Lung (tissue), 12 donors: ENCODE results near the gene GJB2. TPM values are rescaled to one million over a fixed set of nuclear protein-coding genes. Genes with fewer than 3 reads are reported as not detected.

Experiments used
- ATAC-seq: fragments of 200-7000 bp; cut with Tn5 transposase; one replicate; pipeline ENCODE4 v1.9.1; 2020; ENCODE audit warnings: moderate number of reproducible peaks; ENCODE audit not compliant: insufficient read depth, low FRiP score
- DNase-seq, 3 donors: peaks; one replicate each; pipeline ENCODE4 v3.0.0-alpha.2; 2013 to 2017
- H3K27ac ChIP-seq, 2 donors: one replicate each; pipeline ENCODE4 v1.5.1; 2013; ENCODE audit warnings: mild to moderate bottlenecking in 2 of 2, moderate library complexity in 2 of 2, control low read depth in 1 of 2, inconsistent platforms in 1 of 2, low read depth in 1 of 2, low read length in 1 of 2
- H3K27me3 ChIP-seq, 3 donors: one replicate each; pipeline ENCODE4 v1.5.1; 2013; ENCODE audit warnings: low read length in 2 of 3; ENCODE audit not compliant: control insufficient read depth in 3 of 3, insufficient read depth in 3 of 3
- H3K36me3 ChIP-seq, 4 donors: one replicate each; pipeline ENCODE4 v1.5.1; 2013; ENCODE audit warnings: low read length in 4 of 4, mild to moderate bottlenecking in 1 of 4, moderate library complexity in 1 of 4; ENCODE audit not compliant: control insufficient read depth in 4 of 4, insufficient read depth in 4 of 4
- H3K4me1 ChIP-seq, 5 donors: one replicate each; pipeline ENCODE4 v1.5.1; 2013; ENCODE audit warnings: low read length in 5 of 5, mild to moderate bottlenecking in 2 of 5, moderate library complexity in 1 of 5; ENCODE audit not compliant: control insufficient read depth in 5 of 5, insufficient read depth in 5 of 5
- H3K4me3 ChIP-seq: one replicate; pipeline ENCODE4 v1.5.1; 2013; ENCODE audit warnings: mild to moderate bottlenecking, control low read depth, moderate library complexity
- H3K9ac ChIP-seq, 2 donors: one replicate each; pipeline ENCODE4 v1.5.1; 2013; ENCODE audit warnings: low read length in 2 of 2, control low read depth in 1 of 2; ENCODE audit not compliant: insufficient read depth in 1 of 2
- H3K9me3 ChIP-seq, 4 donors: one replicate each; pipeline ENCODE4 v1.5.1; 2013; ENCODE audit warnings: low read length in 3 of 4, mild to moderate bottlenecking in 1 of 4, moderate library complexity in 1 of 4; ENCODE audit not compliant: control insufficient read depth in 4 of 4, insufficient read depth in 3 of 4
- WGBS, 2 donors: extraction: QIAGEN DNeasy Blood & Tissue Kit; methylation state at CpG; one replicate each; pipeline ENCODE4 v1.1.7; 2013; 5-methylcytosine and 5-hydroxymethylcytosine counted together
- polyA plus RNA-seq, 2 donors: library from polyadenylated mRNA; stranded (reverse); fragments of 200-250 nt; gene quantifications; one replicate each; pipeline ENCODE4 v1.2.1, GENCODE V29; 2013
- total RNA-seq, 2 donors: library from RNA; depleted of rRNA in 1 of 2; stranded (reverse); fragments of >200 nt in 1 of 2; gene quantifications; one replicate each; pipeline ENCODE4 v1.2.1, GENCODE V29; 2014 to 2021
- TF ChIP-seq, protein P1 (sequence below): IDR thresholded peaks from 2 replicates; pipeline ENCODE4 v1.5.1; 2012; ENCODE audit warnings: mild to moderate bottlenecking; ENCODE audit errors: control extremely low read depth, extremely low read depth
- donor health status: control.
- donor health status: control.
- donor health status: Bipolar disorder and iron deficiency.
- donor health status: healthy.
- donor health status: DM: yes; HTN: yes; CAD: no.

The GJB2 gene
- total and polyA plus RNA-seq, 4 donors: 0.71 to 7.2 (median 1.5) TPM

DNA sequence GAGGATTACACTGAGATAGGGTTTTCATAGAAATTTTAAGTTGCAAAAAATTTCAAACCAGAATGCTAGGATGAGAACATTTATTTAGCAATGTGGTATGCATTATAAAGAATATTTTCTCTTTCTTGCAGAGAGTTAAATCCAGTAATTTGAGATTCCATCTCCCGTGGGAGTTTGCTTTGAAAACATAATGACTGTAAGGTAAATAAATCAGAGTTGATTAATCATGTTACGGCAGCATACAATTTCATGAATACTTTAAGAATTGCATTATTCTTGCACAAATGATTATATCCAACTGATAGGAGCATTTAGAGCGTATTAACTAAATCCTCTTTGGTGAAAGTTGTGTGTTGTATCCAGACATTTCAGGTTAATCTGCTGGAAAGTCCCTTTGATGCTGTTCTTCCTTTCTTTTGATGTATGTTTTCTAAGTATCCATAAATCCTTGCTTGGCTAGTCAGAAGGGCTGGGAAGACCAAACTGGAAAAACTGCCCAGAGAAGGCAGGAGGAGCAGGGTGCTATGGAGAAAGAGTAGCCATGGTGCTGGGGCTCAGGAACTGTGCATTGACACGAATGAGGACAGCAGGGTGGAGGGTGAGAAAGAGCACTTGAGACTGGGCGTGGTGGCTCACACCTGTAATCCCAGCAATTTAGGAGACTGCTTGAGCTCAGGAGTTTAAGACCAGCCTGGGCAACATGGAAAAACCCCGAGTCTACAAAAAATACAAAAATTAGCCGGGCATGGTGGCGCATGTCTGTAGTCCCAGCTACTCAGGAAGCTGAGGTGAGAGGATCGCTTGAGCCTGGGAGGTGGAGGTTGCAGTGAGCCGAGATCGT, 27.1 kb downstream of the GJB2 start:
- DNase-seq: no peak
- peaks cover 0 to 31% (median 14%) of the 10 kb centered on the region in 3 donors for H3K27me3 ChIP-seq
- no peaks in the 10 kb centered on the region for H3K9me3 ChIP-seq
- TF ChIP-seq, protein P1, sequence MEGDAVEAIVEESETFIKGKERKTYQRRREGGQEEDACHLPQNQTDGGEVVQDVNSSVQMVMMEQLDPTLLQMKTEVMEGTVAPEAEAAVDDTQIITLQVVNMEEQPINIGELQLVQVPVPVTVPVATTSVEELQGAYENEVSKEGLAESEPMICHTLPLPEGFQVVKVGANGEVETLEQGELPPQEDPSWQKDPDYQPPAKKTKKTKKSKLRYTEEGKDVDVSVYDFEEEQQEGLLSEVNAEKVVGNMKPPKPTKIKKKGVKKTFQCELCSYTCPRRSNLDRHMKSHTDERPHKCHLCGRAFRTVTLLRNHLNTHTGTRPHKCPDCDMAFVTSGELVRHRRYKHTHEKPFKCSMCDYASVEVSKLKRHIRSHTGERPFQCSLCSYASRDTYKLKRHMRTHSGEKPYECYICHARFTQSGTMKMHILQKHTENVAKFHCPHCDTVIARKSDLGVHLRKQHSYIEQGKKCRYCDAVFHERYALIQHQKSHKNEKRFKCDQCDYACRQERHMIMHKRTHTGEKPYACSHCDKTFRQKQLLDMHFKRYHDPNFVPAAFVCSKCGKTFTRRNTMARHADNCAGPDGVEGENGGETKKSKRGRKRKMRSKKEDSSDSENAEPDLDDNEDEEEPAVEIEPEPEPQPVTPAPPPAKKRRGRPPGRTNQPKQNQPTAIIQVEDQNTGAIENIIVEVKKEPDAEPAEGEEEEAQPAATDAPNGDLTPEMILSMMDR: no peak
- no peak overlapping the region for H3K9ac ChIP-seq
- no peaks in the 10 kb centered on the region for H3K36me3 ChIP-seq
- 72 to 78% methylated on average over 11 of the region's 11 CpGs for WGBS, 2 donors
- no peak for ATAC-seq
- H3K27ac ChIP-seq: no peak overlapping the region
- peaks cover 0 to 10% (median under 1%) of the 10 kb centered on the region in 5 donors for H3K4me1 ChIP-seq
- no peak overlapping the region for H3K4me3 ChIP-seq

DNA sequence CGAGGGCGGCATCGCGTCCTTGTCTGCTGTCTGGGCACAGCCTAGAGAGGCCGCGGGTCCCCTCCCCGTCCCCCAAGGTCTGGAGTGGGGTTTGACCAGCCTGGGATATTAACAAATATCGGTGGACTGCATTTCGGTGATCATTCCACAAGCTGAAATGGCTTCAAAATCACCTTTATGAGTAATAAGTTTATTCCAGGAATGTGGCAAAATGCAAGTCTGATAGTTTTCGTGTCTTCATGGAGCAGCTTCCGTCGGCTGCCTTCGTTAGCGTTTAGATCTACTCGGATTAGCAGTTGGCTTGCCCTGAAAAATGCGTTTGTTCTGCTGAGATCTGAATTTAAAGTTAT, 30.8 kb downstream of the GJB2 start:
- Histone ChIP-seq H3K36me3 (no peaks in the 10 kb centered on the region), H3K27me3 (peaks cover 0 to 65% (median 49%) of the 10 kb centered on the region in 3 donors), H3K4me1 (peaks cover 3 to 13% (median 5%) of the 10 kb centered on the region in 5 donors), H3K9me3 (no peaks in the 10 kb centered on the region), H3K4me3 (no peak overlapping the region), H3K27ac (peak overlapping the region in 1 of 2 donors; percentile 88), H3K9ac (no peak overlapping the region)
- TF ChIP-seq, protein P1: no peak
- DNase-seq (no peak), ATAC-seq (no peak)
- WGBS, 2 donors: 42 to 54% methylated on average over 16 of the region's 16 CpGs

DNA sequence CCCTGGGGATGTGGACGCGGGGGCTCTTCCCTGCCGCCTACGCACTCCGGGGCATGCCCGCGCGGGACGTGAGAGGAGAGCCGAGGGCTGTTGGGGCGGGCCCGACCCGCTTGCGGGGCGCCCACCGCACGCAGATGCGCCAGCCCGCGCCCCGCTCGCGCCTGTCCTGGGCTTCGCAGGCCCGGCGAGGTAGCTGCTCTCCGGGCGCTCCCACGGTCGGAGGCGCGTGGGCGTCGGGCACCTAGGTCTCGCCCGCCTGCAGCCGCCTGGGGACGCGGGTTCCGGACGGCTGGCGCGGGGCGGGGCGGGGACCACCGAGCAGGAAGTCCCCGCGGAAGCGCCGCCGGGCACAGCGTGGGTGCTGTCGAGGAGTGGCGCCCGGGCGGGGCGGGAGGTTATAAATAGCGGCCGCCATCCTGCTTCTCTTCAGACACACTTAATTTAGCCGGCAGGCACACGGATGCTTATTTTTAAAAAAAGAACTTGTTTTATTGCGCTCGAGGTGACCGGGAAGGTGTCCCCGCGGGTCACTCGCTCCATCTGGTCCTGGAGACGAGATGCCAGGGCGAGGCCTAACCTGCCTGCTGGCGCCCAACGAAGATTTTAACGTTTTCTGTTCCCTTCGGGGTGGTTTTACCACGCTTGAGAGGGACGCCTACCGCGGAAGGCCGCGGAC, 31.3 kb downstream of the GJB2 start:
- H3K27me3 ChIP-seq: peaks cover 0 to 64% (median 53%) of the 10 kb centered on the region in 3 donors
- TF ChIP-seq, protein P1: no peak
- peaks cover 3 to 13% (median 5%) of the 10 kb centered on the region in 5 donors for H3K4me1 ChIP-seq
- no peaks in the 10 kb centered on the region for H3K9me3 ChIP-seq
- no peak overlapping the region for H3K4me3 ChIP-seq
- ATAC-seq: peak; percentile 22
- DNase-seq: peak; percentile 23 to 43 (median 31)
- H3K27ac ChIP-seq: peak overlapping the region in 1 of 2 donors; percentile 88
- 4 to 5% methylated on average over 55 to 79 of the region's 79 CpGs for WGBS, 2 donors
- H3K36me3 ChIP-seq: no peaks in the 10 kb centered on the region
- no peak overlapping the region for H3K9ac ChIP-seq
